NCI-H748 (cell line): ENCODE data around the gene NEO1.
A peak's percentile ranks its signal among the peaks of the same experiment; 100 is the strongest.

Source experiments
- DNase-seq: peaks from one replicate; lab custom pipeline; 2025; ENCODE audit not compliant: unreplicated experiment; lab: John Stamatoyannopoulos, UW

The NEO1 gene

GRCh38 chr15:73072894-73073293, 20.6 kb downstream of the NEO1 start:
- no peak for DNase-seq

- no peak for DNase-seq
Observed at GRCh38 chr15:73074241-73074640, 22.0 kb downstream of the NEO1 start.

DNA sequence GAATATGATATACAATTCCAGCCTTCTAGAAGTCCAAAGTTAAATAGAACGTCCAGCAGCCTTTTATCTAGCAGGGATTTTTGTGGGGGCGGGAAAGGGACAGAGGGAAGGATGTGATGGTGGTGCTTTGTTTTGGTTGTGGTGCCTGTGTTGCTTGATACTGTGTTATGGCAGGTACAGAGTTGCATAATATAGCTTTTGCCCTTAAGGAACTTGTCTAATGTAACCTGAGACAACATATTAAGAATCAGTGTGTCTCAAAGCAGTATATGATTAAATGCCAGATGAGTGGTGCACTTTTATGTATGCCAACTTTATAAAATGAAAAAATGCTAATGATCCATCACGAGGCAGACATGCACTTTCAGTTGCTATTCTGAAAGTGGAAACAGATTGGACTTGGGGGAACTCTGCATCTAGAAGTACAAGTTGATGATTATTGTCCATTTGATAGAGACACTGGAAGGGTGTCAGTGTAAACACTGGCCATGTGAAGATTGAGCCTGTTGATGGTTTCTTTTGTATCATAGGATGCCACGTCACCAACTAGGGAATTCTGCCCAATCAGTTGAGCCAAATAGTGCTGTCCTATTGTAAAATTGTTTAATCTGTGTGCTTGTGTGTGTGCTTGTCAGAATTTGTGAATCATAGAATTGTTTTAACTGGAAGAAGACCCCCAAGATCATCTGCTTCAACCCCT, 23.0 kb downstream of the NEO1 start:
- no peak for DNase-seq

GRCh38 chr15:73078291-73078690, 26.0 kb downstream of the NEO1 start:
- no peak for DNase-seq

DNA sequence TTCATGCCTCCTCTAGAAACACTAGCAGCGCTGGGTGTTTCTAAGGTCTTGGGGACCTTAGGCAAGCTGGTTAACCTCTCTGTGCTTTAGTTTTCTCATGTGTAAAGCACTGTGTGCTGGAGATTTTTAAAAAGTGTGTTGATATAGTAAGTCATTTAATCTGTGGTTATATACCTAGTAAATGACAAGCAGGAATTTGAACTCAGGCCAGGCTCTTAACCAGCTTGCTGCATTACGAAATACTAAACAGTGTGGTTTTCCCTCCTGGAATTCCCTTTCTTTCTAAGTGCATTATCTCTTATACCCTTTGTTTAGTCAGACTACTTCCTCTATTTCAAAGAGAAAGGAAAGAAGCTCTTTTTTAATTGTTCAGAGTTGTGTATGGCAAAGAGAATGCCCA, 26.5 kb downstream of the NEO1 start:
- DNase-seq, result no peak

- no peak for DNase-seq
Observed at GRCh38 chr15:73079565-73079964, 27.3 kb downstream of the NEO1 start.

- DNase-seq, result peak; percentile 45
Observed at GRCh38 chr15:73081321-73081958, 29.2 kb downstream of the NEO1 start.

DNA sequence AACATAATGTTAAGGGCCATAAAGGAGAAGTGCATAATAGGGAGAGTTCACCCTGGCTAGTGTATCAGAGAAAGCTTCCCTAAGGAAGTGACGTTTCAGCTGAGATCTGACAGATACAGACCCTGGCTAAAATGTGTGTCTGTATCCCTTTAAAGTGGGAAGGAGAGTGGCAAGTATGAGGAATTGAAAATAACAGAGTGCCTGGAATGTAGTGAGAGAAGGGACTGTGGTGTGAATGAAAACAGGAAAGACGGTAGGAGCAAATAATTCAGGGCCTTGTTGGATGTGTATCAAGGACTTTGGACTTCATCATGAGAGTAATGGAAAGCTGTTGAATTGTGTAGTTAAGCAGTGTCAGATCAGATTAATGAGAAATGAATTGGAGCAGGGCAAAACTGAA, 30.5 kb downstream of the NEO1 start:
- DNase-seq, result no peak

- no peak for DNase-seq
Observed at GRCh38 chr15:73087098-73087497, 34.8 kb downstream of the NEO1 start.

DNA sequence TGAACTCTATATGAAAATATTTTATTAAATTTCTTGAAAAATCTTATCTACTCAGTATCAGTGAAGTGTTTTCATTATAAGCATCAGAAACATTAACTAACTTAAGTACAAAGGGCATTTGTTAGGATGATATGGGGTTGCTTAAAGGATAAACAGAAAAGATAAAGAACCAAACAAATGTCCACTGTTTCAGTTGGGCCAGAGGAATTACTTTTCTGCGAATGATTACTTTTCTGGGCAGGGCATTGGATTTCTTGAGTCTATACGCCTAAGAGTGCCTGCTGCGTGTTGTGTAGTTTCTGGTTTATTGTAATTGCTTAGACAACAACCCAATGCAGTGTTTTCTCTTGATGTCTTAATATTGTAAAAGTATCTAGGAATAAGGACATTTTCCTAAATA, 52.8 kb downstream of the NEO1 start:
- no peak for DNase-seq

DNA sequence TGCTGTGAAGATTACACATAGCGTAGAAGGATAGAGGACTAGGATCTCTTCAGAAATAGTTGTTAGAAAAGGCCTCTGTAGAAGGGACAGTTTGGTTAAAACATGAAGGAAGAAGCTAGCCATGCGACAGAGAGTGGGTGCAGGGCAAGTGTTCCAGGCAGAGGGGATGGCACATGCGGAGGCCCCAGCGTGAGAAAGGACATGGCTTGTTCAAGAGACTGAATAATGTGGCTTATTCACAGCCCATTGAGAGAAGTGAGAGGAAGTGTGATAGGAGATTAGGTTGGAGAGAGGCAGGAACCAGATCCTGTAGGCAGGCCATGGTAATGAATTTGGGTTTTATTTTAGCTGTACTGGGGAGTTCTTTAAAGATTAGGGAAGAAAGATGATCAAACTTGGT, 56.4 kb downstream of the NEO1 start:
- DNase-seq, result no peak

DNA sequence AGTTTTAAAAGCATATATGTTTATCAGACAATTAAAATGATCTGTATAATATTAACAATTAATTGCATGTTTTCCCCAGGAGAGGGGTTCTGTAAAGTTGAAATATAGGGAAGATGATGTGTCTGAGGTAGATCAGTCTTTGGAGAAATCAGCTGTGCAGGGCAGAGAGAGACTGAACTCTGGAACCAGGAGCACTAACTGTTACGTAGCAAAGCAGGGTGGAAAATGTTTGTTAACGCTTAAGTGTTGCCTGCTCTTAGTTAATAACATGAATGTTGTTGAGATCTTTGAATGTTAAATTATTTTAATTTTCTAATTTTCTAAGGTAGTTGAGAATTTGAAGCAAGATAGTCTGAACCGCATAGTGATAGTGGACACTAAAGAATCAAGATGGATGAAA, 57.5 kb downstream of the NEO1 start:
- DNase-seq, result no peak

GRCh38 chr15:73110201-73110600, 57.9 kb downstream of the NEO1 start:
- no peak for DNase-seq

- DNase-seq, result no peak
Observed at GRCh38 chr15:73114064-73114463, 61.8 kb downstream of the NEO1 start.

DNA sequence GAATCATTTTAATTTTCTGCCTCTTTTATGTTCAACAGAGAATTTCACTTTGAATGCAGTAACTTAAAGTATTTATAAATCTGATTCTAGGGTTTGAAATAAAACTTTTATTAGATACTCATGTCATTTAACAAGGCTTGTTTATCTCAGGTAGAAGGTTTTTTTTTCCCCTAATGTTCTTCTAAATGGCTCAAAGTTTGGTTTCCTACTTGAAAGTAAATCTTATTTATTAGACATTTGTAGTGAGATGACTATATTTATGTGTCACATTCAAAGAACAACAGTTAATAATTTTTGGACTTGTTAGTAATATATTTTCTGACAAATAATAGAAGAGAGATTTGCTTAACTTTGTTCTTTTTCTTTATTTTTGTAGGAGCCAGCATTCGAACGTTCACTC, 63.9 kb downstream of the NEO1 start:
- no peak for DNase-seq

DNA sequence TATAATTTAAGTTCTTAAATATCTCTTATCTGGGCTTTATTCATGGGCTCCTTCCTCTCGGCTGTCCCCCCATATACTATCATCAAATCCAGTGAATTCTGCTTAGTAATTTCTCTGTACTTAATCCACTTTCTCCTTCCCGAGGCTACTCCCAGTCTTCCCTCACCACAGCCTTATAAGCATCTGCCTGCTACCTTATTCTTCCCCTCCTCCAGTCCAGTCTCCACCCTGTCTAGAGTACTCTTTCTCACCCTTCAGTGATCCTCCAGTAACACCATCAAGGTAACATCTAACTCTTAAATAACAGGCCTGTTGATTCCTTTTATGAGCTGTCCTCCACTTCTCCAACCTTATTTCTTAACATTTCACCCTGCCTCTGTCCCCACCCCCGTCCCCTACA, 65.8 kb downstream of the NEO1 start:
- no peak for DNase-seq

GRCh38 chr15:73119478-73119877, 67.2 kb downstream of the NEO1 start:
- no peak for DNase-seq

GRCh38 chr15:73120269-73120668, 68.0 kb downstream of the NEO1 start:
- DNase-seq, result no peak

- no peak for DNase-seq
Observed at GRCh38 chr15:73125219-73125618, 73.0 kb downstream of the NEO1 start.

DNA sequence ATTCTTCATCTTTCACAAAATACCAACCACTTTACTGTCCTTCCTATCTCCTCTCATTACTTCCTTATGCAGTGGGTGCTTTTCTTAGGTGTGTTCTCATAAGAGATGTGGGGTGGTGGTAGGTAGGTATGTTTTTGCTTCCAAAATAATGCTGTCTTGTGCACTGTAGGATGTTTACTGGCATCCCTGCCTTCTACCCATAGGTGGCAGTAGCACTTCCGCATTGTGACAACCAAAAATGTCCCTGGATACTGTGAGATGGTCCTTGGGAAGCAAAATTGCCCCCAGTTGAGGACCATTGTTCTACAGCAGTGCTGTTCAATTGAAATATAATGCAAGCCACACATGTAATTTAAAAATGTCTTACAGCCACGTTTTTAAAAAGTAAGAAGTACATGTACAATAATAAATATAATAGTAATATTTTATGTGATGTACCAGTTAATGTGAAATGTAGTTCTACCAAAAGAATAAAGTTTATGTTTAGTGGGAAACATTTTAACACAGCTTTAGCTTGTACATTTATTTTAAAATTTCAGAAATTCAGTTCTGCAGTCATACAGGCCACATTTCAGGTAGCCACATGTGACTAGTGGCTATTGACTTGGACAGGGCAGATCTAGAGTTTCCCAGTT, 75.2 kb downstream of the NEO1 start:
- DNase-seq, result peak; percentile 11

DNA sequence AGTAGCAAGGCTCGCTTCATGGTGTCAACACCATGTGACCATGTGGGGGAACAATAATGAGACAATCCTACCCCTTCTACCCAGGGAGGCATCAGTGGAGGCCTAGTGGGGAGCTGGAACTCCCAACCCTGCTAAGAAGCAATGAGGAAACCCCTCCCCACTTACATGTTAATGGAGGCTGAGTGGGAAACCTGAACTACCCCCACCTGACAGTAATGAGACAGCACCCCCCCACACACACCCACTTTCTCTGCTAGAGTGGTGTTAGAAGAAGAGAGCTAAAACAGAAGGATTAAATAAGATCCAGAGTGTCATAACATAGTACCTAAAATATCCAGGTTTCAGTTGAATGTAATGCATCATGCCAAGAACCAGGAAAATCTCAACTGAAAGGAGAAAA, 78.6 kb downstream of the NEO1 start:
- DNase-seq, result no peak

- DNase-seq, result no peak
Observed at GRCh38 chr15:73134196-73134595, 81.9 kb downstream of the NEO1 start.
